AG10803 (cell line): ENCODE data around the gene CTRL.

Experiments
- DNase-seq: peaks from one replicate; pipeline ENCODE4 v3.0.0; 2010; ENCODE audit warnings: low read depth
- H3K4me3 ChIP-seq: 2 replicates; pipeline ENCODE4 v1.5.1; 2011; ENCODE audit warnings: mild to moderate bottlenecking, low read length, control low read depth
- CTCF ChIP-seq: conservative IDR thresholded peaks from 2 replicates; pipeline ENCODE4 v1.5.1; 2011; ENCODE audit warnings: mild to moderate bottlenecking, low read length, control low read depth, inconsistent platforms

Gene CTRL

DNA sequence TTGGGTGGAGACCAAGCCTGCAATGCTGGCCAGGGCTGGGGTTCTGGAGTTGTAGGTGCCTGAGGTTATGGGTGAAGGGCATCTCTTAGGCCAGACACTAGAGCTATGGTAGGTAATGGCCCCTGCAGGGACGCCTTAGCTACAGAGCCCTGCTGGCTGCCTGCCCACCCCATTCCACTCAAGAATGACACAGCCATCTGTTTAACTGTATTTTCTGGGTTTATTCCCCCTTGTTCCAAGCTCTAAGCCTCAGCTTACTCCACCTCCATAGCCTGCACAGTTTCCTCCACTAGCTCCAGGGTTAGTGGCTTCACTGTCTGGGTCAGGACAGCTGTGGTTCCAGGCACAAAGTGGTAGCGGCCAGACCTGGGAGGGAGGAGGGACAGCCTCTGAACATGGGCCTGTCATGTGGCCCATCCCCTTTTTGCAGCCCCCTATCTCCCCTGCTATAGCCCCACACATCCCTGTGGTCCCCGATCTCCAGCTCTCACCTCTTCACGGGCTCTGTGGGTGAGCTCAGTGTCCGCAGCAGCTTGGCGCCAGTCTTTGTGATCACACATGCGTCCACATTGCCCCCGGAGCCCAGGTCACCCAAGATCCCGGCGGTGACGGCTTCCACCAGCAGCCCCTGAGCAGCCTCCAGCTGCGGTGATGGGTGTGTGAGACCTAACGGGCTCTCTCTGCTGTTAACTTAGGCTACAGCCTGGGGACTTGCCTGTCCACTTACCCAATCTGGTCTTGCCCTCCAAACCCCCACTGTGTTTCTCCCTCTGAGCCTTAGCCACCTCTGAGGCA lies 2.8 kb upstream of the CTRL start:
- no peak for TF ChIP-seq CTCF
- H3K4me3 ChIP-seq: peak overlapping the region; percentile 98
- no peak for DNase-seq

- DNase-seq: no peak
Observed at GRCh38 chr16:67933805-67934204, 2.1 kb upstream of the CTRL start.

GRCh38 chr16:67932462-67932840 lies 789 bp upstream of the CTRL start:
- no peak overlapping the region for H3K4me3 ChIP-seq
- no peak for TF ChIP-seq CTCF
- DNase-seq: no peak

More at GRCh38 chr16:67933805-67934204, 2.1 kb upstream of the CTRL start:
- TF ChIP-seq CTCF: no peak
- H3K4me3 ChIP-seq: no peak overlapping the region

- no peak overlapping the region for H3K4me3 ChIP-seq
- DNase-seq: no peak
- TF ChIP-seq CTCF: no peak
Observed at GRCh38 chr16:67930678-67931211, 917 bp downstream of the CTRL start.

DNA sequence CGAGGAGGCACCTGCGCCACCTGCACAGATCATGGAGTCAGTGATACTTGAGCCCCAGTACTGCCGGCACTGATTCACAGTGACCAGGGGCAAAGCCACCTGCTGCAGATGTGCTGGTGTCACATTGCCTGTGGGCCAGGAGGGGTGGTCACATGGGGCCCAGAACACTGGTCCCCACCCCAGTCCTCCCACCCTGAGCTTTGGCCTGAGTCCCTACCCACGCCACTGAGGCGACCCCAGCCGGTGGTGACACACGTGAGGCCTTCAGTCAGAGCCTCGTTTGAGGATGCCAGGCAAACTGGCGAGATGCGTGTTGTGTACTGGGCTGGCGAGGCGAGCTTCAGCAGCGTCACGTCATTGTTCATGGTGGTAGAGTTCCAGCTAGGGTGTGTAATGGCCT lies 1.5 kb downstream of the CTRL start:
- no peak for TF ChIP-seq CTCF
- no peak overlapping the region for H3K4me3 ChIP-seq
- DNase-seq: no peak

GRCh38 chr16:67928561-67929364 lies 2.9 kb downstream of the CTRL start:
- peak; percentile 86 for TF ChIP-seq CTCF
- DNase-seq: peak; percentile 49
- H3K4me3 ChIP-seq: no peak overlapping the region
